ENCODE measurements around the gene TRDMT1.

Gene TRDMT1

GRCh38 chr10:17241611-17242333 is 40.3 kb upstream of the TRDMT1 start:
- Histone ChIP-seq H3K9me3 (ENCODE audit: control insufficient read depth, insufficient read depth, low read length) (no peaks in the 10 kb centered on the region), H3K79me2 (ENCODE audit: control insufficient read depth, low read length) (no peaks in the 10 kb centered on the region), H3K9me2 (replicated peaks; ENCODE audit: control insufficient read depth, low read length) (no peaks in the 10 kb centered on the region), H3K27ac (ENCODE audit: low read depth, low read length) (no peak overlapping the region), H3K4me1 (ENCODE audit: control insufficient read depth, low read length) (no peaks in the 10 kb centered on the region), H3K36me3 (ENCODE audit: control insufficient read depth, low read length) (no peaks in the 10 kb centered on the region), H3K27me3 (ENCODE audit: control insufficient read depth, low read length) (no peaks in the 10 kb centered on the region), H3F3A (ENCODE audit: control insufficient read depth, insufficient read depth) (no peaks in the 10 kb centered on the region), H3K4me3 (ENCODE audit: low read length) (no peak overlapping the region), H3K4me2 (ENCODE audit: low read length) (no peak overlapping the region), H4K20me1 (ENCODE audit: control insufficient read depth, insufficient read depth, low read depth, low read length) (no peaks in the 10 kb centered on the region)
- TF ChIP-seq EZH2phosphoT487 (IDR thresholded peaks at IDR 0.05; ENCODE audit: borderline replicate concordance, low read length) (no peak), CTCF (IDR thresholded peaks at IDR 0.05; ENCODE audit: low read depth, low read length, poor library complexity, severe bottlenecking) (no peak)

GRCh38 chr10:17240616-17241015 is 39.1 kb upstream of the TRDMT1 start:
- H3K36me3 ChIP-seq (ENCODE audit: control insufficient read depth, low read length) = no peaks in the 10 kb centered on the region
- no peaks in the 10 kb centered on the region for H3K27me3 ChIP-seq (ENCODE audit: control insufficient read depth, low read length)
- H3K4me1 ChIP-seq (ENCODE audit: control insufficient read depth, low read length) = no peaks in the 10 kb centered on the region
- no peak for TF ChIP-seq CTCF (IDR thresholded peaks at IDR 0.05; ENCODE audit: low read depth, low read length, poor library complexity, severe bottlenecking)
- TF ChIP-seq EZH2phosphoT487 (IDR thresholded peaks at IDR 0.05; ENCODE audit: borderline replicate concordance, low read length) = no peak
- H3K4me2 ChIP-seq (ENCODE audit: low read length) = no peak overlapping the region
- no peak overlapping the region for H3K27ac ChIP-seq (ENCODE audit: low read depth, low read length)
- no peaks in the 10 kb centered on the region for H3K9me3 ChIP-seq (ENCODE audit: control insufficient read depth, insufficient read depth, low read length)
- no peaks in the 10 kb centered on the region for H3K9me2 ChIP-seq (replicated peaks; ENCODE audit: control insufficient read depth, low read length)
- H4K20me1 ChIP-seq (ENCODE audit: control insufficient read depth, insufficient read depth, low read depth, low read length) = no peaks in the 10 kb centered on the region
- no peaks in the 10 kb centered on the region for H3F3A ChIP-seq (ENCODE audit: control insufficient read depth, insufficient read depth)
- no peaks in the 10 kb centered on the region for H3K79me2 ChIP-seq (ENCODE audit: control insufficient read depth, low read length)
- no peak overlapping the region for H3K4me3 ChIP-seq (ENCODE audit: low read length)

- no peaks in the 10 kb centered on the region for H3K36me3 ChIP-seq (ENCODE audit: control insufficient read depth, low read length)
- no peak overlapping the region for H3K4me3 ChIP-seq (ENCODE audit: low read length)
- no peaks in the 10 kb centered on the region for H3K9me3 ChIP-seq (ENCODE audit: control insufficient read depth, insufficient read depth, low read length)
- H4K20me1 ChIP-seq (ENCODE audit: control insufficient read depth, insufficient read depth, low read depth, low read length) = no peaks in the 10 kb centered on the region
- TF ChIP-seq EZH2phosphoT487 (IDR thresholded peaks at IDR 0.05; ENCODE audit: borderline replicate concordance, low read length) = no peak
- TF ChIP-seq CTCF (IDR thresholded peaks at IDR 0.05; ENCODE audit: low read depth, low read length, poor library complexity, severe bottlenecking) = no peak
- H3K79me2 ChIP-seq (ENCODE audit: control insufficient read depth, low read length) = no peaks in the 10 kb centered on the region
- no peaks in the 10 kb centered on the region for H3K27me3 ChIP-seq (ENCODE audit: control insufficient read depth, low read length)
- no peak overlapping the region for H3K4me2 ChIP-seq (ENCODE audit: low read length)
- H3K4me1 ChIP-seq (ENCODE audit: control insufficient read depth, low read length) = no peaks in the 10 kb centered on the region
- no peak overlapping the region for H3K27ac ChIP-seq (ENCODE audit: low read depth, low read length)
- H3K9me2 ChIP-seq (replicated peaks; ENCODE audit: control insufficient read depth, low read length) = no peaks in the 10 kb centered on the region
- no peaks in the 10 kb centered on the region for H3F3A ChIP-seq (ENCODE audit: control insufficient read depth, insufficient read depth)
Measured at GRCh38 chr10:17240096-17240495, 38.6 kb upstream of the TRDMT1 start.

Data from DOHH2 (cell line).